Hematopoietic multipotent progenitor cell treated with erythropoietin and hydrocortisone succinate and interleukin-3 and kit ligand, for 17 days (in vitro differentiated cells): ENCODE data around the gene ETFA.
"Not testable (repeated sequence)": the region's sequence is repeated elsewhere in the genome, so short reads cannot be mapped to it uniquely, and the experiment has no call there.

ENCODE experiments used
- DNase-seq: peaks from one replicate; pipeline ENCODE4 v3.0.0-alpha.2; 2015; ENCODE audit warnings: low spot score

The ETFA gene

DNA sequence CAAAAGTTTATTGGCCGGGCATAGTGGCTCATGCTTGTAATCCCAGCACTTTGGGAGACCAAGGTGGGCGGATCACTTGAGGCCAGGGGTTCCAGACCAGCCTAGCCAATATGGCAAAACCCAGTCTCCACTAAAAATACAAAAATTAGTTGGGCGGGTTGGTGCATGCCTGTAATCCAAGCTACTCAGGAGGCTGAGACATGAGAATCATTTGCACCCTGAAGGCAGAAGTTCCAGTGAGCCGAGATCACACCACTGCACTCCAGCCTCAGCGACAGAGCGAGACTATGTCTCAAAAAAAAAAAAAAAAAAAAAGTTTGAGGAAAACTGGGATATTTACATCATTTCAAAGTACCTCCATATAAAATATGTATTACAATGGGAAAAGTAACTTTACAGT, 40.4 kb downstream of the ETFA start:
- DNase-seq: no peak

DNA sequence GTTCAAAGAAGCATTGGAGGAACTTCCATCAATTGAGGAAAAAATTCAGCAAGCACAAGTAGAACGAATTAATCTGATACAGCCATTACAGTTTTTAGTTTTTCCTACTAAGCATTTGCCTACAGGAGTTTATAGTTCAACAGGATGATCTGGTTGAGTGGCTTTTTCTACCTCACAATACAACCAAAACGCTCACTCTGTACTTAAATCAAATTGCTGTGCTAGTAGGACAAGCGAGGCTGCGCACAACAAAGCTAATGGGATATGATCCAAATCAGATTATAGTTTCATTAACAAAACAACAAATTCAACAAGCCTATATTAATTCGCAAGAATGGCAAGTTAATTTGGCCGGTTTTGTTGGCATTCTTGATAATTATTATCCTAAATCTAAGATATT, 44.2 kb downstream of the ETFA start:
- DNase-seq: no peak

- DNase-seq: not testable (repeated sequence)
Observed at GRCh38 chr15:76265769-76266168, 45.5 kb downstream of the ETFA start.

- no peak for DNase-seq
Observed at GRCh38 chr15:76260246-76260938, 50.9 kb downstream of the ETFA start.

GRCh38 chr15:76259392-76259791, 51.9 kb downstream of the ETFA start:
- no peak for DNase-seq

GRCh38 chr15:76258460-76258859, 52.8 kb downstream of the ETFA start:
- no peak for DNase-seq

DNA sequence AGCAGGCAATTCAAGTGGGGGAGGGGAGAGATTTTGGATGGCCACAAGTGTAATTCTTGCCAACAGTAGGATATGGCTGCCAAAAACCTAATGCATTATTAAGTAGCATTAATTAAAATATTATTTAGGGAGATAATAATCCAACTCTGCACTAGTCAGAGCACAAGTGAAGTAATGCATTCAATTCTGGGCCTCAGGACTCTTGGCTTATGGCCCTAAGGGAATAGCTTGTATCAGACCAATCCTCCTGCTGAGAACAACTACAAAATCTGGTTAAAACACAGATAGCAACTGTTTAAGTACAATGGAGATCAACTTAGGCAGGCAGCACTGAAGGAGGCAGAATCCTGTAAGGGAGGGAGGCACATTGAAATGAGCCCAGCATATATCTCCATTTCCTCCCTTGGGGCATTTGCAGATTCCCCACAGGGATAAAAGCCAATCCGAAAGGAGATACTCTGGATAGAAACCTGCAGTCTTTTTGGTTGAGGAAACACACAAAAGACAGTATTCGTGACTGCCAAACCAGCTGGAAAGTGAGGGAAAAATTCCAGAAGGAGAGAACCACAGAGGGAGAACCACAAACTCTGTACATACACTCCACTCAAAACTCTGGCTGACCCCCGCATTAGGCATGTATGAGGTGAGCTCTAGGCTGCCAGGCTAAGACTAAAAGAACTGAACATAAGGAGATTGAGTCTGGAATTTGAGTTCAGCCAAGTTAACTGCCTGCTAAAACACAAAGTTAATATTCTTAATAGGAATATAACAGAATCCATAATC, 57.4 kb downstream of the ETFA start:
- no peak for DNase-seq

GRCh38 chr15:76252249-76252648, 59.0 kb downstream of the ETFA start:
- DNase-seq: no peak

GRCh38 chr15:76251717-76252116, 59.6 kb downstream of the ETFA start:
- DNase-seq: no peak

DNA sequence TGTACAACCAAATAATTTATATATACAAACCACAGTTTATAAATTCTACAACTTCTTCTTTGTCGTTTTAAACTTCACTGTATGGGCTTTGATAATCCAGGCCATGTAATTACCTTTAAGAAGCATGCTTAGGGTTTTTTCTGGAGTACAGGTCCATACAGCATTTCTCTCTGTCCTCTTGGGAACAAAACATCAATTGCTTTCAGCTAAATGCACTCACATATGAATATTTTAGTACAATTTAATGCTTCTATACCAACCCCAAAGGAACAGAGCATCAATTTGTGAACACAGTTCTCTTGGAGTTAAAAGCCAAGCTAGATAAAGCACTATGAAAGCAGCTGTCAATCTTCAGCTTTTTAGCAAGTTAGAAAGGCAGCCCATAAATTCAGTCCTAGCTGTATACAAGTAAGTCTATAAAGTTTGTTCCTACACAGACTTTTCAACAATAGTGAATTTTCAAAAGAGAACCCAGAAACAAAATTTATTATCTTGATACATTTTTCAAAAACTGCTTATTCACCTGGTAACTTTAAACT, 66.1 kb downstream of the ETFA start:
- no peak for DNase-seq

DNA sequence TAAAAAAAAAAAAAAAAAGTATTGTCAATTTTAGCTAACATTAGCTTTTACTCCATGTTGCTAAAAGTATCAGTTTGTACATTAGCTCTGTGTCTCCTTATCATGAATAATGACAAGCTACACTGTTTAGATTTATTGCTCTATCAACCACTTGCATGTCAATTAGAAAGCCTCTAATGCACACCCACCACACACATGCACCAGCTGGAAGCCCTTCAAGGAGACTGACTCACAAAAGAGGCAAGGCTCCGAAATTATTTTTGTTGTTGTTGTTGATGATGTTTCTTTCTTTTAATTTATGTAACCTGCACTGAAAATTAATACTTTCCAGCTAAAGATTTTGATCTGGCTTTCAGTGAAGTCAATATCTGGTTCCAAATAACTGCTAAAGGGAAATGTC, 71.5 kb downstream of the ETFA start:
- DNase-seq: no peak

DNA sequence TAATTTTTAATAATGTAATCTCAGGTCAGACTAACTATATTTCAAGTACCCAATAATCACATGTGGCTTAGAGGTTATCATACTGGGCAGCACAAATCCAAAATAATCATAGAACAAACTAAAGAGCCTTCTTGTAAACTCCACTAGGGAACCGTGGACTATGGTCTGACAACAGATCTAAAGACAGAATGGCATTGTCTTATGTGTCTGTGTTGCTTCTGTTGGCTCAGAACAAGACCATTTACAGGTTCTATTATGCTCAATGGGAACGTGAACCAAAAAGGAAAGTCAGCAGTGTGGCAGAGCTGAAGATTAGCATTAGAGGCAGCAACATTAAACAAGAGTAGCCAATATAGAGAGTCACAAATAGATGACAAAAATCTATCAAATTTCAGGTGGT, 74.9 kb downstream of the ETFA start:
- DNase-seq: no peak

- DNase-seq: peak; percentile 47
Observed at GRCh38 chr15:76235186-76235826, 76.0 kb downstream of the ETFA start.

- no peak for DNase-seq
Observed at GRCh38 chr15:76234337-76234889, 76.9 kb downstream of the ETFA start.

GRCh38 chr15:76233921-76234320, 77.3 kb downstream of the ETFA start:
- no peak for DNase-seq

GRCh38 chr15:76229266-76229665, 82.0 kb downstream of the ETFA start:
- no peak for DNase-seq

DNA sequence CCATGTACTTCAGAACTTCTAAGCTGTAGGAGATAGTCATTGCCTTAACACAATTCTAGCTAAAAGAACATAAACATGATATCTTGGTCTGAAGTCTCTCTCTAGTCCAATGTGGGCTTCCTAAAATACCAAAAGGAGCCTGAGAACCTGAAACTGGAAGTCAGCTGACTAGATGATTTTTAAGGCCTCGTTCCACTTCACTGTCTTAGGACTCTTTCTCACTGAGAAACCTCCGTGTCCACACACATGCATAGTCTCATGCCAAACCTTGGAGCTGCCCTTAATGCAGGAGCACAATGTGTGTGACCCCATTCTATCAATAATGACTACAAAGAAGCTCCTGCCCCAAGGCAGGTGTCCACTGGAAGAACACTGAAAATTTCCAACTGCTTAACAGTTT, 87.7 kb downstream of the ETFA start:
- DNase-seq: no peak

DNA sequence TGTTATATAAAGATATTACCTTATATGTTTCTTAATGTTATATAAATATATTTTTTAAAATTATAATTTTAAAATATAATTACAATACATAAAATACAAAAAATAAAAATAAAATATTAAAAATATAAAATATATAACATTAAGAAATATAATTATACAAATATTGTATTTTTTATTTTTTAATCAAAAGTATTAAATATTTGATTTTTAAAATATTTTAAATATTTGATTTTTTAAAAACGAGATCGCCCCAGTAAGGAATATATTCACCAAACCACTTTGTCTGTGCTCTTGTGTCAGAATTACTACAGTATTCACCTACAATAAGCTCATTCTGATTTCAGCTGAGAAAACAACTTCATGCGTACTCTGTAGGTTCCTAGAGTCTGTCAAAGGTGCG, 89.1 kb downstream of the ETFA start:
- DNase-seq: no peak

DNA sequence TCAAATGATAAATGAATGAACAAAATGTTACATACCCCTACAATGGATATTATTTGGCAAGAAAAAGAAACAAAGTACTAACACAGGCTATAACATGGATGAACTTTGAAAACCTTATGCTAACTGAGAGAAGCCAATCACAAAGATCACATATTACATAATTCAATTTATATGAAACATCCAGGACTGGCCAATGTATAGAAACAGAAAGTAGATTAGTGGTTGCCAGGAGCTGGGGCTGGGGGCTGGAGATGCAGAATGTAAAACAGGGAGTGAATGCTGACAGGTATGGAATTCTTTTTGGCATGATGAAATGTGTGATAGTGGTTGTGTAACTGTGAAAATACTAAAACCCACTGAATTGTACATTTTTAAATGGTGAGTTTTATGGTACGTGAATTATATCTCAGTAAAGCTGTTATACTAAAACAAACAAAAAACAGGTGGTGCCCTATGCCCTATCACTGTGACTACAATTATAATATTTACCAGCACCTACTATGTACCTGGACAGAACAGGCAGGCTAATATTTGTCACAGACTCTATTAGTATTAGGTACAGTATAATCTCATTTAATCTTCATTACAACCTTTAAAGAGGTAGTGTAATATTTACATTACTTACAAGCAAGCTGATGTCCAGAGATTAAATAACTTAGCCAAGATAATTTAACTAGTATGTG, 90.0 kb downstream of the ETFA start:
- DNase-seq: no peak

GRCh38 chr15:76217882-76218217, 93.4 kb downstream of the ETFA start:
- no peak for DNase-seq

GRCh38 chr15:76217029-76217881, 94.0 kb downstream of the ETFA start:
- DNase-seq: no peak
